HG03064 (cell line): ENCODE data around the gene EGLN2.
"Not testable (repeated sequence)": the region's sequence is repeated elsewhere in the genome, so short reads cannot be mapped to it uniquely, and the experiment has no call there.

Experiments used
- ATAC-seq: cut with Tn5 transposase; IDR thresholded peaks from one replicate; pipeline ENCODE4 v1.9.1; 2021; ENCODE audit warnings: low read depth; ENCODE audit not compliant: unreplicated experiment

EGLN2 gene

DNA sequence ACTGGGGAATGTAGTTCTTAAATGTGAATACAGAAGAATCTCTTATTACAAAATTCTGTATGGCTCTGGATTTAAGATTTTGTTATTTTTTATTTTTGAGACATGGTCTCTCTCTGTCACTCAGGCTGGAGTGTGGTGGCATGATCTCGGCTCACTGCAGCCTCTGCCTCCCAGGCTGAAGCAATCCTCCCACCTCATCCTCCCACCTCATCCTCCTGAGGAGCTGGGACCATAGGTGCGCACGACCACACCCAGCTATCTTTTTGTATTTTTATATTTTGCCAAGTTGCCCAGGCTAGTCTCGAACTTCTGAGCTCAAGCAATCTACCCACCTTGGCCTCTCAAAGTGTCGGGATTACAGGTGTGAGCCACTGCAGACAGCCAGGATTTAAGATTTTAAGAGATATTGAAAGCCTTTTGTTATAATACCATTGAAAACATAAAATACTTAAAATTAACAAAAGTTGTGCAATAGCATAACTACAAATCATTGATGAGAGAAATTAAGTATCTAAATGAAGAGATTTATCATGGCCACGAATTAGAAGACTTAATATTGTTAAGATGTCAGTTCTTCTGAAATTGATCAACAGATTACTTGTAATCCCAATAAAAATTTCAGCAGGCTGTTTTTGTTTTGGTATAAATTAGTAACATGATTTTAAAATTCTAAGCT lies 37.9 kb downstream of the EGLN2 start:
- ATAC-seq = no peak

DNA sequence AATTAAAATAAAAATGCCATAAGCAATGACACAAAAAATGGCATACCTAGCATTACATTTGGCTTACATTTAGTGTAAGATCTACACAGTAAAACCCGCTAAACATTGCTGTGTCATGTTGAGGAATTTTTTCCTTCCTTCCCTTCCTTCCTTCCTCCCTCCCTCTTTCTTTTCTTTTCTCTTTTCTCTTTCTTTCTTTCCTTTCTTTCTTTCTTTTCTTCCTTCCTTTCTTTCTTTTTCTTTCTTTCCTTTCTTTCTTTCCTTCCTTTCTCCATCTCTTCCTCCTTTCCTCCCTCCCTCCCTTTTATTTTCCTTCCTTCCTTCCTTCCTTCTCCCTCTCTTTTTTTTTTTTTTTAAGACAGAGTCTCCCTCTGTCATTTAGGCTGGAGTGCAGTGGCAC lies 39.5 kb downstream of the EGLN2 start:
- not testable (repeated sequence) for ATAC-seq

DNA sequence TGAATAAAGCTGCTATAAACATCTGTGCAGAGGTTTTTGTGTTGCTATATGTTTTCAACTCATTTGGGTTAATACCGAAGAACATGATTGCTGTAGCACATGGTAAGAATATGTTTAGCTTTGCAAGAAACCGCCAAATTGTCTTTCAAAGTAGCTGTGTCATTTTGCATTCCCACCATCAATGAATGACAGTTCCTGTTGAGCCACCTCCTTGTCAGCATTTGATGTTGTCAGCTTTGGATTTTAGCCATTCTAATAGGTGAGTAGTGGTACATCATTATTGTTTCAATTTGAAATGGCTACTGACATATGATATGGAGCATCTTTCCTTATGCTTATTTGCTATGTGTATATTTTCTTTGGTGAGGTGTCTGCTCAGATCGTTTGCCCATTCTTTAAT lies 43.0 kb downstream of the EGLN2 start:
- not testable (repeated sequence) for ATAC-seq

- ATAC-seq = not testable (repeated sequence)
Measured at GRCh38 chr19:40842997-40843652, 44.1 kb downstream of the EGLN2 start.

DNA sequence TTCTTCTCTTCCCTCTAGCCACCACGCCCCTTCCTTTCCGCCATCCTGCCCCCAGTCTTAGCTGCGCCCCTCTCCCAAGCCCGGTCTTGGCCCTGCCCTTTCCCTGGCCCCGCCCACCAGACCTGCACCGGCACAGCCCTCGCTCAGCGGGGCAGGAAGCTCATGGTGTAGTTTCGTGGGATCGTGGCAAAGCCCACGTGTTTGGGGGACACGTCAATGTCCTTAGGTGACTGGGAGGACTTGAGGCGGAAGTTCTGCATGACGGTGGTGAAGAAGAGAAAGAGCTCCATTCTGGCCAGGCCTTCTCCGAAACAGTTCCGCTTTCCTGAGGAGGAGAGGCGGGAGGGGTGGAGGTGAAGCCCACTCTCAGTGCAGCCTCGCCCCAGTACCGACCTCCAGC lies 44.7 kb downstream of the EGLN2 start:
- not testable (repeated sequence) for ATAC-seq

DNA sequence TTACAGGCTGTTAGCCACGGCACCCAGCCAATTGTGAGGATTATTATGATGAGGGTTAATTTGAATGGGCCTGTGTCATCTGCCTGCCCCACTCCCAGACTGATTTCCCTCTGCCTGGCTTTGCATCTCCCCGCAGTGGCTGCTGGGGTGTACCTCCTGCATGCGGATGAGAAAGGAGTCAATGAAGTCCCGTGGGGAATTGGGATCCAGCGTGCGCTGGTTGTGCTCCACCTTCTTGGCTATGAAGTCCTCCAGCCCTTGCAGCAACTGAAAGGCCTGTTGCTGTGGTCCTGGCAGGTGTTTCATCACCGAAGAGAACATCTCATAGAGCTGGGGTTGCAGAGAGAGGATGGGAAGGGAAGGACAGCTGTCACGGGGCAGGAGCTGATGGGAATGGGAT lies 47.7 kb downstream of the EGLN2 start:
- not testable (repeated sequence) for ATAC-seq

DNA sequence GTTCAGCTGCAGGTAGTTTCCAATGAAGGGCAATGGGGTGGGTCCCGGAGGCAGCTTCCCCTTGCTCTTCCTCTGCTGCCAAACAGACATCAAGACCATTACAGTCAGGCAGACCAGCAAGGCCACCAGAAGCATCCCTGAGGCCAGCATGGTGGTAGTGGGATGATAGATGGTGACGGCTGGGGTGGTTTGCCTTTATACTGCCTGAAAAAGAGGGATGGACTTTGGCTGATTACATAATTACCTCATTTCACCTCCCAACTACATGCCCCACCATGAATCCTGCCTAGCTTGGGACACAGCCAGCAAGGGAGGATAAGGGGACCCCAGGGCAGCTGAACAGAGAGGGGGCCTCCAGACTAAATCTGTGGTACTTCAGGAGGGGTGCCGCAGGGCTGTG lies 51.3 kb downstream of the EGLN2 start, which contains the start of gene CYP2A6:
Gene CYP2A6 (minus strand): TSS at position 171 of the 400 bp plus-strand sequence. CDS start 21 bp downstream, at position 150.
- not testable (repeated sequence) for ATAC-seq

DNA sequence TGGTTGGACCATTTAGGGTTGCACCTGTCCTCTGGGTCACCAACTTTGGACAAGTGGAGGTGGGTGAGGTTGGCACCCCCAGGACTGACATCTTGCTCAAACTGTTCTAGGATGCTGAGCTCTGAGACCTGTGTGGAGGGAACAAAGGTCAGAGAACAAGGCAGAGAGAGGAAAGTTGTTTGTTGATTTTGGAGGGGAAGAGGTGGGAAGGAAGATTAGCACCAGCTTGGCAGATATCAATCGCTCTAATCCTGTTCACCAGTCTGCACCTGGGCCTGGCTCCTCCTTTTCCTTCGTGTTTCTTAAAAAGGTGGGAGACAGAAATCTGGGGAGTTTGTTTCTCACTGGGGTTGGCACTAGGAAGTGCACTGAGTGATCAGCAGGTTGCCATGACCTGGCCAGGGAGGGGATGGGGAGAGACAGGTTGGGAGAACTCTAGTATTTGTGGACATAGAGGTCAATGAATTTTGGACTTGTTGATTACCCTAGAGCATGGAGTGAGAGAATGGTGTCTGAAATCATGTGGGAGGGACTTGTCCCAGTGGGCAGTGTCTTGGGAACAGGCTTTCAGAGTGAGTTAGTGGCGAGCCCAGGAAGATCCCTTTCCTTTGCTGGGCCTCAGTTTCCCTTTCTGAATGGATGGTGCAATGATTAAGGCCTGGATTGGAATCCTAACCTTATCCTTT lies 53.6 kb downstream of the EGLN2 start:
- ATAC-seq = not testable (repeated sequence)
